GM23338 (cell line): ENCODE measurements around the gene SMIM43.

Experiments
- ETS1 ChIP-seq: IDR thresholded peaks from 2 replicates; pipeline ENCODE4 v1.6.1; 2016; ENCODE audit warnings: antibody characterized with exemption
- EZH2 ChIP-seq: fragments of 200-600 bp; sonication (generic); IDR thresholded peaks from one replicate; pipeline ENCODE4 v1.8.0; 2017; ENCODE audit warnings: antibody characterized with exemption, mild to moderate bottlenecking, low read depth; ENCODE audit not compliant: unreplicated experiment
- POLR2AphosphoS5 ChIP-seq: IDR thresholded peaks from 2 replicates; pipeline ENCODE4 v1.6.1; 2016; ENCODE audit warnings: antibody characterized with exemption, low read depth
- REST ChIP-seq: IDR thresholded peaks from one replicate; pipeline ENCODE4 v1.6.1; 2018; ENCODE audit warnings: antibody characterized with exemption; ENCODE audit not compliant: unreplicated experiment
- TF ChIP-seq, protein P1 (sequence below), 2 experiments: fragments of 200-600 bp in 1 of 2; sonication (generic) in 1 of 2; conservative IDR thresholded peaks; 2 replicates each; pipeline versions ENCODE4 v1.5.1 to v1.6.1; 2016 to 2017; ENCODE audit warnings: antibody characterized with exemption in 2 of 2, low read depth in 2 of 2, mild to moderate bottlenecking in 2 of 2, moderate library complexity in 1 of 2

- TF ChIP-seq EZH2, result no peak
- TF ChIP-seq, protein P1, sequence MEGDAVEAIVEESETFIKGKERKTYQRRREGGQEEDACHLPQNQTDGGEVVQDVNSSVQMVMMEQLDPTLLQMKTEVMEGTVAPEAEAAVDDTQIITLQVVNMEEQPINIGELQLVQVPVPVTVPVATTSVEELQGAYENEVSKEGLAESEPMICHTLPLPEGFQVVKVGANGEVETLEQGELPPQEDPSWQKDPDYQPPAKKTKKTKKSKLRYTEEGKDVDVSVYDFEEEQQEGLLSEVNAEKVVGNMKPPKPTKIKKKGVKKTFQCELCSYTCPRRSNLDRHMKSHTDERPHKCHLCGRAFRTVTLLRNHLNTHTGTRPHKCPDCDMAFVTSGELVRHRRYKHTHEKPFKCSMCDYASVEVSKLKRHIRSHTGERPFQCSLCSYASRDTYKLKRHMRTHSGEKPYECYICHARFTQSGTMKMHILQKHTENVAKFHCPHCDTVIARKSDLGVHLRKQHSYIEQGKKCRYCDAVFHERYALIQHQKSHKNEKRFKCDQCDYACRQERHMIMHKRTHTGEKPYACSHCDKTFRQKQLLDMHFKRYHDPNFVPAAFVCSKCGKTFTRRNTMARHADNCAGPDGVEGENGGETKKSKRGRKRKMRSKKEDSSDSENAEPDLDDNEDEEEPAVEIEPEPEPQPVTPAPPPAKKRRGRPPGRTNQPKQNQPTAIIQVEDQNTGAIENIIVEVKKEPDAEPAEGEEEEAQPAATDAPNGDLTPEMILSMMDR (conservative IDR thresholded peaks at IDR 0.05; ENCODE audit: low read depth in 2 of 2), result no peak
- no peak for TF ChIP-seq POLR2AphosphoS5
- TF ChIP-seq ETS1, result no peak
- TF ChIP-seq REST, result no peak
Measured at GRCh38 chr4:121784975-121785374, 20.0 kb upstream of the SMIM43 start.
